Activated naive CD4-positive, alpha-beta T cell treated with anti-CD3 and anti-CD28 coated beads, Interleukin-2, amount 10 ng/mL, durations not matched to agents 7 days and 5 days (primary cell): Measurements from ENCODE around the gene PRICKLE2.

Source experiments
- CTCF ChIA-PET: fragments of 350-600 bp; sonication (Branson Sonifier 250); formaldehyde crosslinking; loops from one replicate; lab custom pipeline; 2021; ENCODE audit warnings: antibody characterized with exemption; lab: Charles Lee
- DNase-seq: peaks from one replicate; pipeline ENCODE4 v3.0.0-alpha.2; 2020
- H3K27ac Mint-ChIP-seq: one replicate; pipeline ENCODE4 v1.8.0; 2021; ENCODE audit warnings: mild to moderate bottlenecking, moderate library complexity, mixed read lengths
- H3K27me3 Mint-ChIP-seq: one replicate; pipeline ENCODE4 v1.8.0; 2021; ENCODE audit warnings: mild to moderate bottlenecking, mixed read lengths
- H3K36me3 Mint-ChIP-seq: one replicate; pipeline ENCODE4 v1.8.0; 2021; ENCODE audit warnings: mixed read lengths
- H3K4me1 Mint-ChIP-seq: one replicate; pipeline ENCODE4 v1.8.0; 2021; ENCODE audit warnings: mixed read lengths
- H3K4me3 Mint-ChIP-seq: one replicate; pipeline ENCODE4 v1.8.0; 2021; ENCODE audit warnings: mild to moderate bottlenecking, moderate library complexity, mixed read lengths
- H3K9me3 Mint-ChIP-seq: one replicate; pipeline ENCODE4 v1.8.0; 2021; ENCODE audit warnings: mixed read lengths

Gene PRICKLE2

GRCh38 chr3:64260431-64260830 is 35.2 kb upstream of the PRICKLE2 start:
- CTCF ChIA-PET, result no interaction called here
- no peak overlapping the region for H3K4me3 Mint-ChIP-seq
- peaks cover 8% of the 10 kb centered on the region for H3K27me3 Mint-ChIP-seq
- DNase-seq, result no peak
- H3K4me1 Mint-ChIP-seq, result no peaks in the 10 kb centered on the region
- no peaks in the 10 kb centered on the region for H3K9me3 Mint-ChIP-seq
- no peaks in the 10 kb centered on the region for H3K36me3 Mint-ChIP-seq
- no peak overlapping the region for H3K27ac Mint-ChIP-seq

GRCh38 chr3:64259636-64260035 is 34.4 kb upstream of the PRICKLE2 start:
- Mint-ChIP-seq H3K4me3 (no peak overlapping the region), H3K27me3 (peaks cover 3% of the 10 kb centered on the region), H3K27ac (no peak overlapping the region), H3K4me1 (no peaks in the 10 kb centered on the region), H3K9me3 (no peaks in the 10 kb centered on the region), H3K36me3 (no peaks in the 10 kb centered on the region)
- DNase-seq, result no peak
- CTCF ChIA-PET, result no interaction called here

GRCh38 chr3:64257100-64257755 is 32.0 kb upstream of the PRICKLE2 start:
- no peaks in the 10 kb centered on the region for H3K27me3 Mint-ChIP-seq
- H3K27ac Mint-ChIP-seq, result no peak overlapping the region
- no peaks in the 10 kb centered on the region for H3K9me3 Mint-ChIP-seq
- DNase-seq, result no peak
- CTCF ChIA-PET, result no interaction called here
- H3K4me1 Mint-ChIP-seq, result no peaks in the 10 kb centered on the region
- no peak overlapping the region for H3K4me3 Mint-ChIP-seq
- no peaks in the 10 kb centered on the region for H3K36me3 Mint-ChIP-seq

GRCh38 chr3:64255741-64256340 is 30.6 kb upstream of the PRICKLE2 start:
- CTCF ChIA-PET, result no interaction called here
- Mint-ChIP-seq H3K27ac (no peak overlapping the region), H3K36me3 (no peaks in the 10 kb centered on the region), H3K4me1 (no peaks in the 10 kb centered on the region), H3K4me3 (no peak overlapping the region), H3K27me3 (no peaks in the 10 kb centered on the region), H3K9me3 (no peaks in the 10 kb centered on the region)
- DNase-seq, result no peak

- CTCF ChIA-PET, result no interaction called here
- Mint-ChIP-seq H3K27me3 (no peaks in the 10 kb centered on the region), H3K9me3 (no peaks in the 10 kb centered on the region)
These were observed 29.2 kb upstream of the PRICKLE2 start for GRCh38 chr3:64254443-64254842.

GRCh38 chr3:64253689-64254088 is 28.4 kb upstream of the PRICKLE2 start:
- H3K27ac Mint-ChIP-seq, result no peak overlapping the region
- DNase-seq, result no peak
- H3K4me1 Mint-ChIP-seq, result no peaks in the 10 kb centered on the region
- H3K4me3 Mint-ChIP-seq, result no peak overlapping the region
- H3K36me3 Mint-ChIP-seq, result no peaks in the 10 kb centered on the region
- no peaks in the 10 kb centered on the region for H3K9me3 Mint-ChIP-seq
- CTCF ChIA-PET, result no interaction called here
- H3K27me3 Mint-ChIP-seq, result no peaks in the 10 kb centered on the region

More at GRCh38 chr3:64254443-64254842, 29.2 kb upstream of the PRICKLE2 start:
- H3K27ac Mint-ChIP-seq, result no peak overlapping the region
- no peaks in the 10 kb centered on the region for H3K4me1 Mint-ChIP-seq
- H3K36me3 Mint-ChIP-seq, result no peaks in the 10 kb centered on the region
- no peak for DNase-seq
- no peak overlapping the region for H3K4me3 Mint-ChIP-seq

- Mint-ChIP-seq H3K4me3 (no peak overlapping the region), H3K4me1 (no peaks in the 10 kb centered on the region), H3K9me3 (no peaks in the 10 kb centered on the region), H3K36me3 (no peaks in the 10 kb centered on the region), H3K27ac (no peak overlapping the region), H3K27me3 (no peaks in the 10 kb centered on the region)
- CTCF ChIA-PET, result no interaction called here
- DNase-seq, result no peak
These were observed 25.8 kb upstream of the PRICKLE2 start for GRCh38 chr3:64251019-64251418.

GRCh38 chr3:64247991-64248646 is 22.9 kb upstream of the PRICKLE2 start:
- Mint-ChIP-seq H3K4me1 (no peaks in the 10 kb centered on the region), H3K36me3 (no peaks in the 10 kb centered on the region)

GRCh38 chr3:64244011-64244942 is 19.0 kb upstream of the PRICKLE2 start:
- Mint-ChIP-seq H3K27ac (no peak overlapping the region), H3K4me3 (no peak overlapping the region), H3K4me1 (no peaks in the 10 kb centered on the region), H3K27me3 (no peaks in the 10 kb centered on the region), H3K36me3 (no peaks in the 10 kb centered on the region), H3K9me3 (no peaks in the 10 kb centered on the region)
- DNase-seq, result no peak
- CTCF ChIA-PET, result no interaction called here

More at GRCh38 chr3:64247991-64248646, 22.9 kb upstream of the PRICKLE2 start:
- DNase-seq, result no peak
- no peaks in the 10 kb centered on the region for H3K27me3 Mint-ChIP-seq
- CTCF ChIA-PET, result no interaction called here
- no peaks in the 10 kb centered on the region for H3K9me3 Mint-ChIP-seq
- H3K27ac Mint-ChIP-seq, result no peak overlapping the region
- no peak overlapping the region for H3K4me3 Mint-ChIP-seq

GRCh38 chr3:64242435-64242834 is 17.2 kb upstream of the PRICKLE2 start:
- no peak overlapping the region for H3K4me3 Mint-ChIP-seq
- H3K4me1 Mint-ChIP-seq, result no peaks in the 10 kb centered on the region
- no peaks in the 10 kb centered on the region for H3K36me3 Mint-ChIP-seq
- no peak for DNase-seq
- CTCF ChIA-PET, result no interaction called here
- no peaks in the 10 kb centered on the region for H3K9me3 Mint-ChIP-seq
- H3K27me3 Mint-ChIP-seq, result no peaks in the 10 kb centered on the region
- H3K27ac Mint-ChIP-seq, result no peak overlapping the region

GRCh38 chr3:64240959-64241358 is 15.7 kb upstream of the PRICKLE2 start:
- H3K4me1 Mint-ChIP-seq, result no peaks in the 10 kb centered on the region
- H3K4me3 Mint-ChIP-seq, result no peak overlapping the region
- peaks cover 4% of the 10 kb centered on the region for H3K9me3 Mint-ChIP-seq
- H3K27me3 Mint-ChIP-seq, result no peaks in the 10 kb centered on the region
- H3K36me3 Mint-ChIP-seq, result no peaks in the 10 kb centered on the region
- no peak for DNase-seq
- no peak overlapping the region for H3K27ac Mint-ChIP-seq
- CTCF ChIA-PET, result no interaction called here

- H3K27me3 Mint-ChIP-seq, result no peaks in the 10 kb centered on the region
- no peaks in the 10 kb centered on the region for H3K36me3 Mint-ChIP-seq
- CTCF ChIA-PET, result no interaction called here
- no peak overlapping the region for H3K4me3 Mint-ChIP-seq
- no peaks in the 10 kb centered on the region for H3K4me1 Mint-ChIP-seq
- DNase-seq, result no peak
- no peak overlapping the region for H3K27ac Mint-ChIP-seq
- peaks cover 4% of the 10 kb centered on the region for H3K9me3 Mint-ChIP-seq
These were observed 15.1 kb upstream of the PRICKLE2 start for GRCh38 chr3:64240396-64240795.

- H3K4me3 Mint-ChIP-seq, result no peak overlapping the region
- DNase-seq, result no peak
- peaks cover 4% of the 10 kb centered on the region for H3K9me3 Mint-ChIP-seq
- CTCF ChIA-PET, result no interaction called here
- no peaks in the 10 kb centered on the region for H3K4me1 Mint-ChIP-seq
- no peaks in the 10 kb centered on the region for H3K36me3 Mint-ChIP-seq
- no peak overlapping the region for H3K27ac Mint-ChIP-seq
- no peaks in the 10 kb centered on the region for H3K27me3 Mint-ChIP-seq
These were observed 14.6 kb upstream of the PRICKLE2 start for GRCh38 chr3:64239841-64240240.

GRCh38 chr3:64238971-64239667 is 13.9 kb upstream of the PRICKLE2 start:
- H3K36me3 Mint-ChIP-seq, result no peaks in the 10 kb centered on the region
- H3K27ac Mint-ChIP-seq, result no peak overlapping the region
- no peak for DNase-seq
- CTCF ChIA-PET, result no interaction called here
- H3K9me3 Mint-ChIP-seq, result peaks cover 4% of the 10 kb centered on the region
- no peaks in the 10 kb centered on the region for H3K4me1 Mint-ChIP-seq
- H3K27me3 Mint-ChIP-seq, result no peaks in the 10 kb centered on the region
- H3K4me3 Mint-ChIP-seq, result no peak overlapping the region
